ENCODE results near the gene PTPRD.

The PTPRD gene

GRCh38 chr9:8685825-8686224 lies 1927.0 kb downstream of the PTPRD start:
- H3K36me3 ChIP-seq (ENCODE audit: insufficient read depth, low read length), result peaks cover 32% of the 10 kb centered on the region; the same call in 1 of the 2 replicates
- no peak for TF ChIP-seq EZH2phosphoT487 (IDR thresholded peaks at IDR 0.05; ENCODE audit: borderline replicate concordance)
- TF ChIP-seq CTCF (conservative IDR thresholded peaks at IDR 0.05; ENCODE audit: low read length), result no peak
- H3K4me1 ChIP-seq (ENCODE audit: insufficient read depth, low read length, poor library complexity, severe bottlenecking), result peaks cover 10% of the 10 kb centered on the region
- H3K79me2 ChIP-seq (ENCODE audit: insufficient read depth, low read length), result peaks cover 93% of the 10 kb centered on the region
- H3K9ac ChIP-seq (ENCODE audit: low read depth, low read length, poor library complexity, severe bottlenecking), result no peak overlapping the region
- H3K27me3 ChIP-seq (ENCODE audit: insufficient read depth, low read length, poor library complexity, severe bottlenecking), result no peaks in the 10 kb centered on the region
- no peaks in the 10 kb centered on the region for H3F3A ChIP-seq (ENCODE audit: low read depth)
- H2AFZ ChIP-seq (ENCODE audit: low read length), result no peak overlapping the region
- H3K9me2 ChIP-seq (replicated peaks; ENCODE audit: low read depth, low read length), result no peaks in the 10 kb centered on the region
- peaks cover 12% of the 10 kb centered on the region for H4K20me1 ChIP-seq (ENCODE audit: insufficient read depth, low read length, poor library complexity, severe bottlenecking)
- peaks cover 4% of the 10 kb centered on the region; the same call in 1 of the 2 replicates for H3K9me3 ChIP-seq (ENCODE audit: insufficient read depth, low read depth, low read length)
- no peak overlapping the region for H3K4me3 ChIP-seq (ENCODE audit: low read length, poor library complexity, severe bottlenecking)
- no peak overlapping the region for H3K4me2 ChIP-seq (ENCODE audit: low read depth, low read length, poor library complexity, severe bottlenecking)

GRCh38 chr9:8684978-8685708 lies 1927.7 kb downstream of the PTPRD start:
- H3K27me3 ChIP-seq (ENCODE audit: insufficient read depth, low read length, poor library complexity, severe bottlenecking), result no peaks in the 10 kb centered on the region
- H3K4me2 ChIP-seq (ENCODE audit: low read depth, low read length, poor library complexity, severe bottlenecking), result no peak overlapping the region
- no peaks in the 10 kb centered on the region for H3F3A ChIP-seq (ENCODE audit: low read depth)
- peaks cover 93% of the 10 kb centered on the region for H3K79me2 ChIP-seq (ENCODE audit: insufficient read depth, low read length)
- TF ChIP-seq EZH2phosphoT487 (IDR thresholded peaks at IDR 0.05; ENCODE audit: borderline replicate concordance) (no peak), CTCF (conservative IDR thresholded peaks at IDR 0.05; ENCODE audit: low read length) (no peak)
- H3K9me2 ChIP-seq (replicated peaks; ENCODE audit: low read depth, low read length), result no peaks in the 10 kb centered on the region
- H2AFZ ChIP-seq (ENCODE audit: low read length), result no peak overlapping the region
- H3K4me3 ChIP-seq (ENCODE audit: low read length, poor library complexity, severe bottlenecking), result no peak overlapping the region
- peaks cover 4% of the 10 kb centered on the region; the same call in 1 of the 2 replicates for H3K9me3 ChIP-seq (ENCODE audit: insufficient read depth, low read depth, low read length)
- peaks cover 12% of the 10 kb centered on the region for H4K20me1 ChIP-seq (ENCODE audit: insufficient read depth, low read length, poor library complexity, severe bottlenecking)
- H3K36me3 ChIP-seq (ENCODE audit: insufficient read depth, low read length), result peaks cover 32% of the 10 kb centered on the region; the same call in 1 of the 2 replicates
- peaks cover 10% of the 10 kb centered on the region for H3K4me1 ChIP-seq (ENCODE audit: insufficient read depth, low read length, poor library complexity, severe bottlenecking)
- no peak overlapping the region for H3K9ac ChIP-seq (ENCODE audit: low read depth, low read length, poor library complexity, severe bottlenecking)

GRCh38 chr9:8683496-8683895 lies 1929.3 kb downstream of the PTPRD start:
- peaks cover 17% of the 10 kb centered on the region for H3K4me1 ChIP-seq (ENCODE audit: insufficient read depth, low read length, poor library complexity, severe bottlenecking)
- no peaks in the 10 kb centered on the region; the same call in 1 of the 2 replicates for H3K9me3 ChIP-seq (ENCODE audit: insufficient read depth, low read depth, low read length)
- H3K27me3 ChIP-seq (ENCODE audit: insufficient read depth, low read length, poor library complexity, severe bottlenecking), result no peaks in the 10 kb centered on the region
- no peak overlapping the region for H3K4me3 ChIP-seq (ENCODE audit: low read length, poor library complexity, severe bottlenecking)
- H3K9ac ChIP-seq (ENCODE audit: low read depth, low read length, poor library complexity, severe bottlenecking), result no peak overlapping the region
- TF ChIP-seq CTCF (conservative IDR thresholded peaks at IDR 0.05; ENCODE audit: low read length), result no peak
- TF ChIP-seq EZH2phosphoT487 (IDR thresholded peaks at IDR 0.05; ENCODE audit: borderline replicate concordance), result no peak
- no peak overlapping the region for H2AFZ ChIP-seq (ENCODE audit: low read length)
- peaks cover 18% of the 10 kb centered on the region; the same call in 1 of the 2 replicates for H3K36me3 ChIP-seq (ENCODE audit: insufficient read depth, low read length)
- no peaks in the 10 kb centered on the region for H3K9me2 ChIP-seq (replicated peaks; ENCODE audit: low read depth, low read length)
- no peaks in the 10 kb centered on the region for H3F3A ChIP-seq (ENCODE audit: low read depth)
- H3K79me2 ChIP-seq (ENCODE audit: insufficient read depth, low read length), result peaks cover 94% of the 10 kb centered on the region
- H4K20me1 ChIP-seq (ENCODE audit: insufficient read depth, low read length, poor library complexity, severe bottlenecking), result peaks cover 24% of the 10 kb centered on the region
- no peak overlapping the region for H3K4me2 ChIP-seq (ENCODE audit: low read depth, low read length, poor library complexity, severe bottlenecking)

All from Loucy (cell line).